Measurements from ENCODE around the gene PDGFC. TPM values are rescaled to one million over a fixed set of nuclear protein-coding genes. Genes with fewer than 3 reads are reported as not detected.

The PDGFC gene
- total and polyA plus RNA-seq, 2 of the 13 experiments (the other 11 are each of a cell fraction or from before 2014, with no cell fraction given): 4.6 to 9.1 TPM

GRCh38 chr4:156824451-156825060 lies 147.0 kb downstream of the PDGFC start:
- in situ Hi-C loops (cut with HindIII; ENCODE audit: extremely low pct_ligation_motif_present, low pct_unique_long_range_greater_than_20kb): no loop called here
- POLR2A ChIA-PET: no interaction called here
- no peaks in the 10 kb centered on the region for H3K27me3 ChIP-seq (ENCODE audit: control insufficient read depth in 1 of 2, insufficient read depth in 2 of 2, low read length in 2 of 2)
- TF ChIP-seq IKZF5 (CRISPR knock-in tag; IDR thresholded peaks at IDR 0.05) (no peak), SP140L (CRISPR knock-in tag; IDR thresholded peaks at IDR 0.05; ENCODE audit: borderline replicate concordance) (no peak), ZNF784 (CRISPR knock-in tag; IDR thresholded peaks at IDR 0.05; ENCODE audit: borderline replicate concordance) (no peak), FOXK2 (IDR thresholded peaks at IDR 0.05) (no peak), ZNF263 (CRISPR knock-in tag; IDR thresholded peaks at IDR 0.05) (no peak), IKZF4 (CRISPR knock-in tag; IDR thresholded peaks at IDR 0.05; ENCODE audit: borderline replicate concordance, low read depth, not compliant biosample characterization) (no peak), TERF1 (CRISPR knock-in tag; IDR thresholded peaks at IDR 0.05) (no peak), MTERF4 (CRISPR knock-in tag; IDR thresholded peaks at IDR 0.05) (no peak), KDM2A (CRISPR knock-in tag; IDR thresholded peaks at IDR 0.05; ENCODE audit: borderline replicate concordance, low read depth) (no peak), JDP2 (CRISPR knock-in tag; IDR thresholded peaks at IDR 0.05; ENCODE audit: borderline replicate concordance) (no peak), RELA (CRISPR knock-in tag; IDR thresholded peaks at IDR 0.05) (no peak), SPEN (CRISPR knock-in tag; IDR thresholded peaks at IDR 0.05; ENCODE audit: low read depth) (no peak), ZNF879 (CRISPR knock-in tag; IDR thresholded peaks at IDR 0.05) (no peak), MYNN (CRISPR knock-in tag; IDR thresholded peaks at IDR 0.05; ENCODE audit: low read depth) (no peak), MBD4 (IDR thresholded peaks at IDR 0.05; ENCODE audit: borderline replicate concordance, low read length) (no peak), REST (IDR thresholded peaks at IDR 0.05; ENCODE audit: borderline replicate concordance in 1 of 2, low read depth in 1 of 2, low read length in 2 of 2) (no peak), ZNF430 (CRISPR knock-in tag; IDR thresholded peaks at IDR 0.05) (no peak), ZNF3 (CRISPR knock-in tag; IDR thresholded peaks at IDR 0.05) (no peak)

More at GRCh38 chr4:156824451-156825060, 147.0 kb downstream of the PDGFC start:
- H3K4me3 ChIP-seq (replicated peaks in 1 of 3; ENCODE audit: insufficient read depth in 1 of 3, low read depth in 2 of 3, low read length in 3 of 3): no peak overlapping the region
- no peak for FAIRE-seq
- H2AFZ ChIP-seq (ENCODE audit: low read length): no peak overlapping the region
- BruUV-seq (replicated peaks): no TSS peak
- WGBS (ENCODE audit: low lambda C conversion rate): 96% methylated on average over 2 of the region's 2 CpGs
- ATAC-seq: no peak
- no peaks in the 10 kb centered on the region for H3K4me1 ChIP-seq (ENCODE audit: insufficient read depth, low read length)
- no peaks in the 10 kb centered on the region for H3K9me3 ChIP-seq (ENCODE audit: low read length)
- H3K79me2 ChIP-seq (ENCODE audit: insufficient read depth, low read length): no peaks in the 10 kb centered on the region
- no peak overlapping the region for H3K27ac ChIP-seq (ENCODE audit: extremely low read length, insufficient read depth, low read length)
- no peaks in the 10 kb centered on the region for H4K20me1 ChIP-seq (ENCODE audit: insufficient read depth, low read length)
- no peak overlapping the region for H3K4me2 ChIP-seq (ENCODE audit: low read depth, low read length)
- H3K9ac ChIP-seq (ENCODE audit: insufficient read depth, low read depth, low read length): no peak overlapping the region
- no peaks in the 10 kb centered on the region for H3K36me3 ChIP-seq (replicated peaks in 1 of 2; ENCODE audit: control insufficient read depth in 1 of 2, insufficient read depth in 2 of 2, low read length in 2 of 2)
- DNase-seq (ENCODE audit: low spot score): no peak
- intact Hi-C loops (cut with micrococcal nuclease; ENCODE audit: unreplicated experiment): no loop called here
- CTCF ChIA-PET (ENCODE audit: low intra/inter-chr PET ratio, low total read pairs): no interaction called here

All from HepG2 (cell line).